GM18517 (cell line): ENCODE measurements around the gene CCDC192.

Experiments
- ATAC-seq: cut with Tn5 transposase; IDR thresholded peaks from one replicate; pipeline ENCODE4 v1.9.1; 2021; ENCODE audit warnings: mild to moderate bottlenecking, moderate library complexity; ENCODE audit not compliant: unreplicated experiment

CCDC192 gene

GRCh38 chr5:127942246-127943060 is 239.3 kb downstream of the CCDC192 start:
- no peak for ATAC-seq

- ATAC-seq = no peak
Observed at GRCh38 chr5:127943061-127943371, 239.8 kb downstream of the CCDC192 start.

GRCh38 chr5:127944125-127944524 is 240.9 kb downstream of the CCDC192 start:
- ATAC-seq = no peak

- no peak for ATAC-seq
Observed at GRCh38 chr5:127947941-127948340, 244.8 kb downstream of the CCDC192 start.

GRCh38 chr5:127950707-127951391 is 247.7 kb downstream of the CCDC192 start:
- no peak for ATAC-seq

GRCh38 chr5:127951791-127952190 is 248.6 kb downstream of the CCDC192 start:
- no peak for ATAC-seq

- ATAC-seq = no peak
Observed at GRCh38 chr5:127957183-127957582, 254.0 kb downstream of the CCDC192 start.

GRCh38 chr5:127957701-127958239 is 254.6 kb downstream of the CCDC192 start:
- no peak for ATAC-seq

- ATAC-seq = no peak
Observed at GRCh38 chr5:127958421-127959011, 255.3 kb downstream of the CCDC192 start.

GRCh38 chr5:127959152-127959764 is 256.1 kb downstream of the CCDC192 start:
- ATAC-seq = no peak

GRCh38 chr5:127960270-127960691 is 257.1 kb downstream of the CCDC192 start:
- ATAC-seq = no peak

GRCh38 chr5:127961006-127961762 is 258.0 kb downstream of the CCDC192 start:
- no peak for ATAC-seq

- no peak for ATAC-seq
Observed at GRCh38 chr5:127961763-127962145, 258.6 kb downstream of the CCDC192 start.

GRCh38 chr5:127962491-127962890 is 259.3 kb downstream of the CCDC192 start:
- no peak for ATAC-seq

GRCh38 chr5:127963233-127963632 is 260.0 kb downstream of the CCDC192 start:
- no peak for ATAC-seq

- ATAC-seq = no peak
Observed at GRCh38 chr5:127963931-127964330, 260.7 kb downstream of the CCDC192 start.

GRCh38 chr5:127967323-127967982 is 264.3 kb downstream of the CCDC192 start:
- no peak for ATAC-seq

- ATAC-seq = no peak
Observed at GRCh38 chr5:127967983-127968592, 264.9 kb downstream of the CCDC192 start.

- ATAC-seq = no peak
Observed at GRCh38 chr5:127969002-127969401, 265.8 kb downstream of the CCDC192 start.

GRCh38 chr5:127969651-127970050 is 266.5 kb downstream of the CCDC192 start:
- no peak for ATAC-seq
